HepG2 (cell line): Measurements from ENCODE around the gene ODAD4. TPM values are rescaled to one million over a fixed set of nuclear protein-coding genes. Genes with fewer than 3 reads are reported as not detected.

Experiments used
- ATAD3A ChIP-seq: sonication (generic); formaldehyde crosslinking; IDR thresholded peaks from 2 replicates; pipeline ENCODE4 v1.4.0; 2020; ENCODE audit warnings: missing genetic modification reagents
- GABPB1 ChIP-seq: IDR thresholded peaks from 2 replicates; pipeline ENCODE4 v1.6.1; 2016; ENCODE audit warnings: mild to moderate bottlenecking, missing genetic modification reagents, moderate library complexity, missing compliant biosample characterization
- GATAD2A ChIP-seq: IDR thresholded peaks from 2 replicates; pipeline ENCODE4 v1.6.1; 2016
- POLR2G ChIP-seq: fragments of 200-400 bp; formaldehyde crosslinking; IDR thresholded peaks from 2 replicates; pipeline ENCODE4 v1.6.1; 2018; ENCODE audit warnings: mild to moderate bottlenecking, low read depth, low read length, moderate library complexity
- SRF ChIP-seq: IDR thresholded peaks from 2 replicates; pipeline ENCODE4 v1.6.1; 2011; ENCODE audit warnings: mild to moderate bottlenecking, low read depth, low read length, moderate library complexity
- ZNF33B ChIP-seq: sonication (generic); formaldehyde crosslinking; IDR thresholded peaks from 2 replicates; pipeline ENCODE4 v1.5.1; 2020; ENCODE audit warnings: mild to moderate bottlenecking, missing genetic modification reagents
- ZNF674 ChIP-seq: sonication (generic); formaldehyde crosslinking; IDR thresholded peaks from 2 replicates; pipeline ENCODE4 v1.5.0; 2020; ENCODE audit warnings: low read depth, mild to moderate bottlenecking, missing genetic modification reagents
- polyA plus RNA-seq, 8 experiments: library from polyadenylated mRNA; depleted of rRNA in 3 of 8; stranded (reverse) in 7 of 8; unstranded in 1 of 8; fragments of >200 nt; fragmentation: Illumina TruSeq in 4 of 8; extraction: Trizol in 4 of 8; gene quantifications; 2 replicates each; pipeline versions ENCODE4 v1.2.1 to v1.2.3, GENCODE V29; 2011 to 2016; ENCODE audit warnings: low read depth in 4 of 8, missing spikeins in 1 of 8, mixed read lengths in 1 of 8; ENCODE audit not compliant: insufficient read depth in 1 of 8
- total RNA-seq, 5 experiments: library from RNA; depleted of rRNA; stranded (reverse); fragments of >200 nt; fragmentation: Illumina TruSeq; extraction: Trizol; gene quantifications; 2 replicates each; pipeline ENCODE4 v1.2.3, GENCODE V29; 2016; ENCODE audit warnings: low read depth in 1 of 5
- TF ChIP-seq, protein P1 (sequence below): sonication (generic); formaldehyde crosslinking; IDR thresholded peaks from 2 replicates; pipeline ENCODE4 v1.4.0; 2020; ENCODE audit warnings: low read depth, missing genetic modification reagents
- TF ChIP-seq, protein P2 (sequence below): sonication (generic); formaldehyde crosslinking; IDR thresholded peaks from 2 replicates; pipeline ENCODE4 v1.5.1; 2020; ENCODE audit warnings: missing genetic modification reagents, mild to moderate bottlenecking, borderline replicate concordance
- TF ChIP-seq, protein P3 (sequence below): sonication (generic); formaldehyde crosslinking; IDR thresholded peaks from 2 replicates; pipeline ENCODE4 v1.4.0; 2020; ENCODE audit warnings: missing genetic modification reagents
- TF ChIP-seq, protein P4 (sequence below): sonication (generic); formaldehyde crosslinking; IDR thresholded peaks from 2 replicates; pipeline ENCODE4 v1.5.1; 2020; ENCODE audit warnings: missing genetic modification reagents, mild to moderate bottlenecking, borderline replicate concordance

The ODAD4 gene
- total and polyA plus RNA-seq, 2 of the 13 experiments (the other 11 are each of a cell fraction or from before 2014, with no cell fraction given), result 0.48 to 0.53 TPM

DNA sequence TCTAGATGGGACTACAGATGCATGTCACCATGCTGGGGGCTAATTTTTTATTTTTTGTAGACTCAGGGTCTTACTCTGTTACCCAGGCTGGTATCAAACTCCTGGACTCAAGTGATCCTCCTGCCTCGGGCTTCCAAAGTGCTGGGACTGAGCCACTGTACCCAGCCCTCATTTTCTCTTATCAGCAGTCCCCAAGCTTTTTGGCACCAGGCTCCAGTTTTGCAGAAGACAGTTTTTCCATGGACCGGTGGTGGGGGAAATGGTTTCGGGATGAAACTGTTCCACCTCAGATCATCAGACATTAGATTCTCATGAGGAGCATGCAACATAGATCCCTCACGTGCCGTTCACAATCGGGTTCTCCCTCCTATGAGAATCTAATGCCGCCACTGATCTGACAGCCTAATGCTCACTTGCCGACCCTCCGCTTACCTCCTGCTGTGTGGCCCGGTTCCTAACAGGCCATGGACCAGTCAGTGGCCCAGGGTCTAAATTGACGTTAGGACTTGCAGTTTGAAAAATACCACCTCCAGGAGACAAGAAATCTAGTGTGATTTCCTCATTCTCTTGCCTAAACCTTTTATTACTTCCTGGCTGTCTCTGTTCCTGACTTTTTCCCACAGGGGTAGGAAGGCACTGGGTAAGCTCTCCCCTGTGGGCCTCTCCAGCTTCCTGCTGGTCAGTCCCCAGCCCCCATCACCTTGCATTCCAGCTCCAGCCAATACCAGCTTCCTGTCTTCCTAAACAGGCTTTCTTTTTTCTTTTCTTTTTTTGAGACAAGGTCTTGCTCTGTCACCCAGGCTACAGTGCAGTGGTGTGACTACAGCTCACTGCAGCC is 26.8 kb downstream of the ODAD4 start (continued):
- TF ChIP-seq, protein P1, sequence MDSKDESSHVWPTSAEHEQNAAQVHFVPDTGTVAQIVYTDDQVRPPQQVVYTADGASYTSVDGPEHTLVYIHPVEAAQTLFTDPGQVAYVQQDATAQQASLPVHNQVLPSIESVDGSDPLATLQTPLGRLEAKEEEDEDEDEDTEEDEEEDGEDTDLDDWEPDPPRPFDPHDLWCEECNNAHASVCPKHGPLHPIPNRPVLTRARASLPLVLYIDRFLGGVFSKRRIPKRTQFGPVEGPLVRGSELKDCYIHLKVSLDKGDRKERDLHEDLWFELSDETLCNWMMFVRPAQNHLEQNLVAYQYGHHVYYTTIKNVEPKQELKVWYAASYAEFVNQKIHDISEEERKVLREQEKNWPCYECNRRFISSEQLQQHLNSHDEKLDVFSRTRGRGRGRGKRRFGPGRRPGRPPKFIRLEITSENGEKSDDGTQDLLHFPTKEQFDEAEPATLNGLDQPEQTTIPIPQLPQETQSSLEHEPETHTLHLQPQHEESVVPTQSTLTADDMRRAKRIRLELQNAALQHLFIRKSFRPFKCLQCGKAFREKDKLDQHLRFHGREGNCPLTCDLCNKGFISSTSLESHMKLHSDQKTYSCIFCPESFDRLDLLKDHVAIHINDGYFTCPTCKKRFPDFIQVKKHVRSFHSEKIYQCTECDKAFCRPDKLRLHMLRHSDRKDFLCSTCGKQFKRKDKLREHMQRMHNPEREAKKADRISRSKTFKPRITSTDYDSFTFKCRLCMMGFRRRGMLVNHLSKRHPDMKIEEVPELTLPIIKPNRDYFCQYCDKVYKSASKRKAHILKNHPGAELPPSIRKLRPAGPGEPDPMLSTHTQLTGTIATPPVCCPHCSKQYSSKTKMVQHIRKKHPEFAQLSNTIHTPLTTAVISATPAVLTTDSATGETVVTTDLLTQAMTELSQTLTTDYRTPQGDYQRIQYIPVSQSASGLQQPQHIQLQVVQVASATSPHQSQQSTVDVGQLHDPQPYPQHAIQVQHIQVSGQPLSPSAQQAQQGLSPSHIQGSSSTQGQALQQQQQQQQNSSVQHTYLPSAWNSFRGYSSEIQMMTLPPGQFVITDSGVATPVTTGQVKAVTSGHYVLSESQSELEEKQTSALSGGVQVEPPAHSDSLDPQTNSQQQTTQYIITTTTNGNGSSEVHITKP (CRISPR knock-in tag), result peak; percentile 37; the same call in 1 of the 2 replicates
- TF ChIP-seq ZNF33B (no peak), SRF (peak; percentile 38; the same call in 1 of the 2 replicates), GABPB1 (CRISPR knock-in tag) (peak; percentile 52), GATAD2A (CRISPR knock-in tag) (peak; percentile 70), ATAD3A (no peak), POLR2G (peak; percentile 53), ZNF674 (no peak)
- TF ChIP-seq, protein P2, sequence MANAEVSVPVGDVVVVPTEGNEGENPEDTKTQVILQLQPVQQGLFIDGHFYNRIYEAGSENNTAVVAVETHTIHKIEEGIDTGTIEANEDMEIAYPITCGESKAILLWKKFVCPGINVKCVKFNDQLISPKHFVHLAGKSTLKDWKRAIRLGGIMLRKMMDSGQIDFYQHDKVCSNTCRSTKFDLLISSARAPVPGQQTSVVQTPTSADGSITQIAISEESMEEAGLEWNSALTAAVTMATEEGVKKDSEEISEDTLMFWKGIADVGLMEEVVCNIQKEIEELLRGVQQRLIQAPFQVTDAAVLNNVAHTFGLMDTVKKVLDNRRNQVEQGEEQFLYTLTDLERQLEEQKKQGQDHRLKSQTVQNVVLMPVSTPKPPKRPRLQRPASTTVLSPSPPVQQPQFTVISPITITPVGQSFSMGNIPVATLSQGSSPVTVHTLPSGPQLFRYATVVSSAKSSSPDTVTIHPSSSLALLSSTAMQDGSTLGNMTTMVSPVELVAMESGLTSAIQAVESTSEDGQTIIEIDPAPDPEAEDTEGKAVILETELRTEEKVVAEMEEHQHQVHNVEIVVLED, result no peak
- TF ChIP-seq, protein P3, sequence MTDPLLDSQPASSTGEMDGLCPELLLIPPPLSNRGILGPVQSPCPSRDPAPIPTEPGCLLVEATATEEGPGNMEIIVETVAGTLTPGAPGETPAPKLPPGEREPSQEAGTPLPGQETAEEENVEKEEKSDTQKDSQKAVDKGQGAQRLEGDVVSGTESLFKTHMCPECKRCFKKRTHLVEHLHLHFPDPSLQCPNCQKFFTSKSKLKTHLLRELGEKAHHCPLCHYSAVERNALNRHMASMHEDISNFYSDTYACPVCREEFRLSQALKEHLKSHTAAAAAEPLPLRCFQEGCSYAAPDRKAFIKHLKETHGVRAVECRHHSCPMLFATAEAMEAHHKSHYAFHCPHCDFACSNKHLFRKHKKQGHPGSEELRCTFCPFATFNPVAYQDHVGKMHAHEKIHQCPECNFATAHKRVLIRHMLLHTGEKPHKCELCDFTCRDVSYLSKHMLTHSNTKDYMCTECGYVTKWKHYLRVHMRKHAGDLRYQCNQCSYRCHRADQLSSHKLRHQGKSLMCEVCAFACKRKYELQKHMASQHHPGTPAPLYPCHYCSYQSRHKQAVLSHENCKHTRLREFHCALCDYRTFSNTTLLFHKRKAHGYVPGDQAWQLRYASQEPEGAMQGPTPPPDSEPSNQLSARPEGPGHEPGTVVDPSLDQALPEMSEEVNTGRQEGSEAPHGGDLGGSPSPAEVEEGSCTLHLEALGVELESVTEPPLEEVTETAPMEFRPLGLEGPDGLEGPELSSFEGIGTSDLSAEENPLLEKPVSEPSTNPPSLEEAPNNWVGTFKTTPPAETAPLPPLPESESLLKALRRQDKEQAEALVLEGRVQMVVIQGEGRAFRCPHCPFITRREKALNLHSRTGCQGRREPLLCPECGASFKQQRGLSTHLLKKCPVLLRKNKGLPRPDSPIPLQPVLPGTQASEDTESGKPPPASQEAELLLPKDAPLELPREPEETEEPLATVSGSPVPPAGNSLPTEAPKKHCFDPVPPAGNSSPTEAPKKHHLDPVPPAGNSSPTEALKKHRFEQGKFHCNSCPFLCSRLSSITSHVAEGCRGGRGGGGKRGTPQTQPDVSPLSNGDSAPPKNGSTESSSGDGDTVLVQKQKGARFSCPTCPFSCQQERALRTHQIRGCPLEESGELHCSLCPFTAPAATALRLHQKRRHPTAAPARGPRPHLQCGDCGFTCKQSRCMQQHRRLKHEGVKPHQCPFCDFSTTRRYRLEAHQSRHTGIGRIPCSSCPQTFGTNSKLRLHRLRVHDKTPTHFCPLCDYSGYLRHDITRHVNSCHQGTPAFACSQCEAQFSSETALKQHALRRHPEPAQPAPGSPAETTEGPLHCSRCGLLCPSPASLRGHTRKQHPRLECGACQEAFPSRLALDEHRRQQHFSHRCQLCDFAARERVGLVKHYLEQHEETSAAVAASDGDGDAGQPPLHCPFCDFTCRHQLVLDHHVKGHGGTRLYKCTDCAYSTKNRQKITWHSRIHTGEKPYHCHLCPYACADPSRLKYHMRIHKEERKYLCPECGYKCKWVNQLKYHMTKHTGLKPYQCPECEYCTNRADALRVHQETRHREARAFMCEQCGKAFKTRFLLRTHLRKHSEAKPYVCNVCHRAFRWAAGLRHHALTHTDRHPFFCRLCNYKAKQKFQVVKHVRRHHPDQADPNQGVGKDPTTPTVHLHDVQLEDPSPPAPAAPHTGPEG, result peak; percentile 2; the same call in 1 of the 2 replicates
- TF ChIP-seq, protein P4, sequence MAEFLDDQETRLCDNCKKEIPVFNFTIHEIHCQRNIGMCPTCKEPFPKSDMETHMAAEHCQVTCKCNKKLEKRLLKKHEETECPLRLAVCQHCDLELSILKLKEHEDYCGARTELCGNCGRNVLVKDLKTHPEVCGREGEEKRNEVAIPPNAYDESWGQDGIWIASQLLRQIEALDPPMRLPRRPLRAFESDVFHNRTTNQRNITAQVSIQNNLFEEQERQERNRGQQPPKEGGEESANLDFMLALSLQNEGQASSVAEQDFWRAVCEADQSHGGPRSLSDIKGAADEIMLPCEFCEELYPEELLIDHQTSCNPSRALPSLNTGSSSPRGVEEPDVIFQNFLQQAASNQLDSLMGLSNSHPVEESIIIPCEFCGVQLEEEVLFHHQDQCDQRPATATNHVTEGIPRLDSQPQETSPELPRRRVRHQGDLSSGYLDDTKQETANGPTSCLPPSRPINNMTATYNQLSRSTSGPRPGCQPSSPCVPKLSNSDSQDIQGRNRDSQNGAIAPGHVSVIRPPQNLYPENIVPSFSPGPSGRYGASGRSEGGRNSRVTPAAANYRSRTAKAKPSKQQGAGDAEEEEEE (CRISPR knock-in tag), result no peak
